Hepatic stellate cell (primary cell): Measurements from ENCODE around the gene SERPINA7.
"Not testable (repeated sequence)": the region's sequence is repeated elsewhere in the genome, so short reads cannot be mapped to it uniquely, and the experiment has no call there.

Source experiments
- DNase-seq: peaks from one replicate; pipeline ENCODE4 v3.0.0; 2011; ENCODE audit warnings: low spot score

SERPINA7 gene, protein sequence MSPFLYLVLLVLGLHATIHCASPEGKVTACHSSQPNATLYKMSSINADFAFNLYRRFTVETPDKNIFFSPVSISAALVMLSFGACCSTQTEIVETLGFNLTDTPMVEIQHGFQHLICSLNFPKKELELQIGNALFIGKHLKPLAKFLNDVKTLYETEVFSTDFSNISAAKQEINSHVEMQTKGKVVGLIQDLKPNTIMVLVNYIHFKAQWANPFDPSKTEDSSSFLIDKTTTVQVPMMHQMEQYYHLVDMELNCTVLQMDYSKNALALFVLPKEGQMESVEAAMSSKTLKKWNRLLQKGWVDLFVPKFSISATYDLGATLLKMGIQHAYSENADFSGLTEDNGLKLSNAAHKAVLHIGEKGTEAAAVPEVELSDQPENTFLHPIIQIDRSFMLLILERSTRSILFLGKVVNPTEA

DNA sequence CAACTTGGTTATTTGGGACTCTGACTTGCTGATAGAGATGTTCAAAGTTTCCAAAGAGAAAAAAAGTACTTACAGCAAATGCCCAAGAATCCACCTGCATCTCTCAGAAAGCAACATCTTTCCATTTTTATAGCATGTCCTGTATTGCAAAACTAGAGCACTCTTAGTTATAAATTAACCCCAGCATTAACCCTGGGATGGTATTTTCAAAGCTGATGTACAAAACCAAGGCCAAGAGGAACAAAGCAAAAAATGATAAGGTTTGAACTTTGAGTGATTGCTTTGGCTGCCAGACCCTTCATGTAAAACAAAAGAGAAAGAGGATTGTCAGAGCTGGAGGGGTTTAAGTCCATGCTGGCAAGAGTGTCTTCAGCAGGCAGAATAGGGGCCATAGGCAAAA, at the start of gene SERPINA7:
TSS of gene SERPINA7 (minus strand) at position 103 of the 400 bp plus-strand sequence. CDS start 1,669 bp downstream, outside the sequence.
- no peak for DNase-seq

- DNase-seq = no peak
These were observed 30.5 kb upstream of the SERPINA7 start for GRCh38 chrX:106069048-106069447.

DNA sequence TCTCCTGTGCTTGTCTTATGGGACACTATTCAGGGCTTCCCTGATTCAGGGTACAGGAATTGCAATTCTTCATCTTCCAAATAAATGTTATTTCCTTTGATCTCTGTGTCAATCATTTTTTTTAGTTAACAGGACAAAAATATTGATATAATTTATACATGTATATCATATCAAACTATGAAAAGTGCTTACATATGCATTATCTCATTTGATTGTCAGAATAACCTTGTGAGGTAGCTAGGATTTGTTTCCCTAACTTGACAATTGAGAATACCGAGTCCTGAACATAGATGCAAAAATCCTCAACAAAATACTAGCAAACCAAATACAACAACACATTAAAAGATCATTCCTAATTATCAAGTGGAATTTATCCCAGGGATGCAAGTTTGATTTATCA, 11.5 kb upstream of the SERPINA7 start:
- DNase-seq = no peak

- DNase-seq = no peak
These were observed 3.8 kb upstream of the SERPINA7 start for GRCh38 chrX:106042296-106042695.

DNA sequence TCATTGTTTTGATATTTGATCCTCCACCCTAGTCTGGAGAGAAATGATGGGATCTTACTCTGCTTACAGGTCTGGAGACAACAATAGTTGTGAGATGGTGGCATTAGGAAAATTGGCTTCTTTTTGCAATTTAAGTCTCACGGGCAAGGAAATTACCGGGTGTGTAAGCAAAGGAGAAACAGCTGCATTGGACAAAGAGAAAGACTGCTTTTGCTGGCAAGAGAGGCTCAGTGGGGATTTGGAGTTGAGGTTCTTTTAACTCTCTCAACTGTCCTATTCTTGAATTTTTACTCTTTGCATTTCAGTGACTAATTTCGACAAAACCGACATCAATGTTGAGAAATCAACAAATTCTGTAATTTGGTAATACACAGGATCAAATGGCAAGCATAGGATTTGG, 2.3 kb upstream of the SERPINA7 start:
- no peak for DNase-seq

DNA sequence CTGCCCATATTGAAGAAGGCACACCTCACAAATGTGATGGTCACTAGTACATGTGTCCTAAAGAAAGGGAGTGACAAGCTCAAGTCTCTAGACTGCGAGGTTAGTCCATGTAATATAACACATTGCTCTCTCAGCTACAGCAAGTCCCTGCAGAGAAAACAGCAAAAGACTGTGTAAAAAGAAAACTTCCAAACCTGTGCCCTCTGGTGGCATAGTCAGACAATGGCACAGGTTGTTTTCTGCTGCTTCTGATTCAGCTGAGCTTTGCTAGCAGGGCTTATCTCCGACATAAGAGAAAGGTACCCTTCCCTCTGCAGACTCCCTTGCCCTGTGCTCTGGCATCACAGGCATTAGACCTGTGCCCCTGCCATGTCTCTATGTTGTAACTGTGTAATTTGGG, 1.4 kb upstream of the SERPINA7 start:
- no peak for DNase-seq

- DNase-seq = no peak
These were observed 573 bp downstream of the SERPINA7 start for GRCh38 chrX:106037835-106038473.

DNA sequence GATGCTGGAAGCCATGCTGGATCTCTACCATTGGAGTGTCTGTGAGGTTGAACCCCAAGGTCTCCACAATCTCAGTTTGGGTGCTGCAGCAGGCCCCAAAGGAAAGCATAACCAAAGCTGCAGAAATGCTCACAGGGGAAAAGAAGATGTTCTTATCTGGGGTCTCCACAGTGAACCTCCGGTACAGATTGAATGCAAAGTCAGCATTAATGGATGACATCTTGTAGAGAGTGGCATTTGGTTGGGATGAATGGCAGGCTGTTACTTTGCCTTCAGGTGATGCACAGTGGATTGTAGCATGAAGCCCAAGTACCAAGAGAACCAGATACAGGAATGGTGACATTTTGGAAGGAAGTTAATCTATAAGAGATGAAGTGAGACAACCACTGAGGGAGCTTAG, 1.8 kb downstream of the SERPINA7 start:
- DNase-seq = no peak

- no peak for DNase-seq
These were observed 3.5 kb downstream of the SERPINA7 start for GRCh38 chrX:106035064-106035463.

DNA sequence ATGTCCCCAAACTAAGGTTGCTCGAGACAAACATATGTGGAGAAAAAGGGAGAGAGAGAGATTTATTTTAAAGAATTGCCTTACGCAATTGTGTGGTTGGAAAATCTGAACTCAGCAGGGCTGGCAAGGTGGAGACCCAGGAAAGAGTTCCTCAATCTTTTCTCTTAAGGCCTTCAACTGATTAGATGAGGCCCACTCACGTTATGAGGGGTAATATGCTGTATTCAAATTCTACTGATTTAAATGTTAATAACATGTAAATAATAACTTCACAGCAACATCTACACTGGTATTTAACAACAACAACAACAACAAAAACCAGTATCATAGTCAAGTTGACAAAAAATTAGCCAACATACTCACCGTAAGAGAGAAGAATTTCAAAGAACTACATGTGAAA, 14.6 kb downstream of the SERPINA7 start:
- no peak for DNase-seq

GRCh38 chrX:106022238-106022637, 16.3 kb downstream of the SERPINA7 start:
- DNase-seq = no peak

DNA sequence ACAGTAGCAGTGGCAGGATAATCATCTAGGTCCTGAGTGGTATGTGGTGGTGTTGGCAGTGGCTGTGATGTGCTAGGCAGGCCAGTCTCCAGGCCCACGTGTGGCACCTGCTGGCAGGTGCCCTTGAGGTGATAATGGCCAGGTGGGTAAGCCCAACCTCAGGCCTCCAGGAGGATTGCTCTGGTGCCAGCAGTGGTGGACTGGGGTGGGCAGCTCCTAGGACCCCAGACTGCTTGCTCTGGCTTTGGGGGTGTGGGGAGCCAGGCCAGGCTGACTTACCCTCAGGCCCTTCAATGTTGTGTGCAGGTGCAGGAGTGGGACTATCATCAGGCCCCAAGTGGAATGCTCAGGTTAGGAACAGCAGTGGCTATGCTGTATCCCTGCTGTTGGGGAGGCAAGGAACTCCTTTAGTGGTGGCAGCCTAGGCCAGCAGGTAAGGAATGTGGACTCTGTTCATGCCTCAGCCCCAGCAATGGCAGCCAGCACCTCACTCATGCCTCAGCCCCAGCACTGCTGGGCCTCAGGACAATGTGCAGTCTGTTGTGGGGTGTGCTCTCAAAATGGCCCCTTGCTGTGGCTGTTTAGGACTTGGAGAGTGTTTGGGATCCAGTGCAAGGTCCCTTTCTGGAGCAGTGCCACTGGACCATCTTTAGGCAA, 24.3 kb downstream of the SERPINA7 start:
- no peak for DNase-seq

DNA sequence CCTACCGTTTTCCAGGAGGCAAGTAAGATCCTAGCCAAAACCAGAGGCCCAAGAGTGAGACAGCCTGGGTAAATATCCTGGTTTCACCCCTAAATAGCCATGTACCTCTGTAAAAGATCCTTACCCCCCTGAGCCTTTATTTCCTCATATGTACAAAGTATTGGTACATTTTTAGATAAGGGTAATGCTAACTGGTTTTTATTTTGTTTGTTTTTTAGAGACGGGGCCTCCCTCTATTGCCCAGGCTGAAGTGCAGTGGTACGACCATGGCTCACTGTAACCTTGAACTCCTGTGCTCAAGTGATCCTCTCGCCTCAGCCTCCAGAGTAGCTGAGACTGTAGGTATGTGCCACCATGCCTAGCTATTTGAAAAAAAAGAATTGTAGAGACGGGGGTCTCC, 29.4 kb downstream of the SERPINA7 start:
- DNase-seq = no peak

GRCh38 chrX:106007815-106008214, 30.7 kb downstream of the SERPINA7 start:
- DNase-seq = no peak

DNA sequence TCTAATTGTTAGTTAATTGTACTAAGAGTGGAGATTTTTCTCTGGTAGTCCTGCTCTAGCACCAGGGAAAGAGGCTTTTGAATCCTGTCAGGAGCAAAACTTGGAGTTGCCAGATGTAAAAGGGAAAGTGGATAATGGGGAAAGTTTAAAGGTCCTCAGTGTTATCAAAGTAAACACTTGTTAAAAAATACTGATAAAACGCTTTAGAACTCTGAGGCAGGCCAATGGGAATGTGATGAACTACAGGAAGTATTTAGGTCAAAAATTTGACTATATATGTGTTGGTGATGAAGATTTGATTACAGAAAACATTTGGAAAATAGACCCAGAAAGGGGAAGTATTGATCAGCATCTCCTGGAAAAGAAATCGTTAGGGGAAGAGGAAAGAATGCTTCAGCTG, 32.8 kb downstream of the SERPINA7 start:
- DNase-seq = no peak

DNA sequence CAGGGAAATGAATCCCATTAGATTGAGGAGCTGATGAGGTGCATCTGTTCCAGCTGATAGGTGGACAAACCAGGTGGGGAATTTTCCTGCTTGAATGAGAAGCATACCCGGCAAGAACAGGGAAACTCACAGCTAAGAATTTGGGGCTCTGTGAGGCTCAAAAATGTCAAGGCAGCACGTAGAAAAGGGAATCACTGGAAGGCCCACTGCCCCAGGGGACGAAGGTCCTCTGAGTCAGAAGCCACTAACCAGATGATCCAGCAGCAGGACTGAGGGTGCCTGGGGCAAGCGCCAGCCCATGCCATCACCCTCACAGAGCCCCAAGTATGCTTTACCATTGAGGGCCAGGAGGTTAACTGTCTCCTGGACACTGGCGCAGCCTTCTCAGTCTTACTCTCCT, 37.9 kb downstream of the SERPINA7 start:
- not testable (repeated sequence) for DNase-seq

DNA sequence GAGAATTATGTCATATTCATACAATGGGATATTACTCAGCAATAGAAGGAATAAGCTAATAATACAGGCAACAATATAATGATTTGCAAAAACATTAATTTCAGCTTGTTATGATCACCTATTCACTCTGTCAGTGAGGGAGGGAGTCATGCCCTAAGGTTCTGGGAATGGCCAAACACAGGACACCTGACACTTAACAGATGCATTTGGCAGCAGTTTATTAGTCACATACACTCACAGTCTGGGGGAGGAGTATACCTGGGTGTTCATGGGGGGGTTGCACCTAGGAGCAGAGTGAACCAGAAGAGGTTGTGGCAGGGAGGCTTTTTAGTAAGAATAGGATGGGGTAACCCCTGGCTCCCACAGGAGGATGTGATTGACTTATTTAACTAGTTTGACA, 38.3 kb downstream of the SERPINA7 start:
- DNase-seq = no peak

- DNase-seq = no peak
These were observed 39.2 kb downstream of the SERPINA7 start for GRCh38 chrX:105999294-105999693.

- not testable (repeated sequence) for DNase-seq
These were observed 50.0 kb downstream of the SERPINA7 start for GRCh38 chrX:105988487-105988886.
